Epidermal melanocyte (primary cell): ENCODE data around the gene ASIC5.
"Not testable (repeated sequence)": the region's sequence is repeated elsewhere in the genome, so short reads cannot be mapped to it uniquely, and the experiment has no call there.

Experiments used
- DNase-seq: peaks from one replicate; pipeline ENCODE4 v3.0.0; 2011; ENCODE audit warnings: low spot score; ENCODE audit not compliant: insufficient read length

Gene ASIC5

GRCh38 chr4:155800685-155801343 lies 65.3 kb downstream of the ASIC5 start:
- DNase-seq: no peak

GRCh38 chr4:155799794-155800123 lies 66.3 kb downstream of the ASIC5 start:
- DNase-seq: no peak

GRCh38 chr4:155799116-155799793 lies 66.8 kb downstream of the ASIC5 start:
- DNase-seq: no peak

GRCh38 chr4:155797581-155797980 lies 68.5 kb downstream of the ASIC5 start:
- DNase-seq: not testable (repeated sequence)

- DNase-seq: no peak
These were observed 70.1 kb downstream of the ASIC5 start for GRCh38 chr4:155795991-155796390.

DNA sequence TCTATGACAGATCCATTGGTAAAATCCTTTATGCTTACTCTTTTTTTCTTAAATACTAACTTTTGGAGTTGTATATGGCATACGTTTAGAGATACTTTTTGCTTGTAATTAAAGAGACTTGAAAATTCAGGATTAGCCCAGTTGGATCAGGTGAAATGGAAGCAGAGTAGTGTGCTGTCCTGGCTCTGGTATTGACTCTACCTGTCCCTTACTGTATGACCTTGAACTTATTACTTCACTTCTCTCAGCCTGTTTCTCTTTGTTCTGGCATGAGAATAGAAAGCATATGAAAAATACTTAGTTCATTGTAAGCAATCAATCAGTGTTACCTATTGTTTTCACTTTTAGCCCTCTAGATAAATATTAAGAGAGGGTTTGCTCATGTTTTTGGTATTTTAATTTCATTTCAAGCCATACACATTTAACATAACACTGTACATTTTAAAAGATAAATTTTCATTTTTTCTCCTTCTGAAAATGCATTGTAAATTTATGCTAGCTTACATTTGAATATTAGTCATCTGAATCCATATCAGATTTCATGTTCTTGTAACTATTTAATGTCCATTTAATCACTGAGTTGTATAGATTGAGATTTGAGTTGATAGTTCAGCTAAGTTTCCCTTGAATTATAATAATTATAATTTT lies 71.4 kb downstream of the ASIC5 start:
- DNase-seq: no peak

GRCh38 chr4:155789982-155790381 lies 76.1 kb downstream of the ASIC5 start:
- DNase-seq: no peak

- DNase-seq: no peak
These were observed 76.7 kb downstream of the ASIC5 start for GRCh38 chr4:155789391-155789790.

DNA sequence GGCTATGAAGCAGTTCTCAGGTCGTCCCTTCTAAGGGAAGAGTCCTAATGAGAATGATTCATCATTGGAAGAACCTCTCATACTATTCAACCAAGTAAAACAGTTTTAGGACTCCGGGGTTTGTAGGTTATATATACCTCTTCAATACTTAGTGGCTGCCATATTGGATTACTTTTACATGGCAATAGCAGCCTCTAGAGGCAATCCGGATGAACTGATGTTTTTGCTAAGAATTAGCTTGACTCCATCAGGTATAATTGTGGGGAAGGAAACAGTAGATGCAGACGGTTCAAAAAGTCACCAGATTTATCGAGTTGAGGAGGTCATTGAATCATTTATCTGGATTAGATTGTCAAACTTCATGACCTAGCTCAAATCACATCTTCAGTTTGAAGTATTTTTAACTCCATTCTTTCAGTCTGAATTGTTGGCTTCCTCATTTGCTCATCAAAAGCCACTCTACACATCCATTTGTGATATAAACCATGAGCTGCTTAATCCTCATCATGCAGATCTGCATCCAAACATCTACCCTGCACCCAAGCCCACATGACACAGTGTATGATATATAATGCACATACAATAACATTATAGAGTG lies 78.9 kb downstream of the ASIC5 start:
- peak; percentile 60 for DNase-seq

GRCh38 chr4:155785828-155786227 lies 80.2 kb downstream of the ASIC5 start:
- no peak for DNase-seq

GRCh38 chr4:155784637-155785036 lies 81.4 kb downstream of the ASIC5 start:
- no peak for DNase-seq

DNA sequence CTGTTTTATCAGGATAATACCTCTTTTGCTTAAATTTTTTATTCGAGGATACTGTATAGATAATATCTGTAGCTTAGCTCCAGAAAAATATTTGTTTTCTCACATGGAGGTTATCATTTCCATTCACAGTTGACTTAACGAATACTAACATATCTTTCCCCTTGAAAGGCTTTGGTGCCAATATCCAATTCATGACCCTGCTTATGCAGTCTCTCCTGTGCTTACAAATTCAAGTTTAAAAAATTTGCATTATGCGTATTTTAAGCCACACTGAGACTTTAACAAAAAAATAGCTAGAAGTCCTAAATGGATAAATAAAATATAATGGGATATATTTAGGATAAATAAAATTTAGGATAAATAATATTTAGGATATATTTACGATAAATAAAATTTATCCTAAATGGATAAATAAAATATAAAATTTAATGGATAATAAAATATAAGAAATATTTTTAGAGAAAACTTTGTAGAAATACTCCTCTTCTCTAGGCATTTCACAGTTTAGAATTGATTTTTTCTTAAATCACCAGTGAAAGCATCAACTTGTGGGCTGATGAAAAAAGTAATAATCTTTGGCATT lies 84.7 kb downstream of the ASIC5 start:
- no peak for DNase-seq

GRCh38 chr4:155780775-155781174 lies 85.3 kb downstream of the ASIC5 start:
- DNase-seq: no peak
